Testis (tissue), 3 donors: ENCODE data around the gene NPHP4. TPM values are rescaled to one million over a fixed set of nuclear protein-coding genes. Genes with fewer than 3 reads are reported as not detected.

Source experiments
- DNase-seq: peaks from one replicate; pipeline ENCODE4 v3.0.0-alpha.2; 2019
- H3K27ac ChIP-seq, 2 donors: fragments of 200-600 bp; sonication (generic); one replicate each; pipeline ENCODE4 v1.5.1; 2019
- H3K27me3 ChIP-seq: fragments of 200-600 bp; sonication (generic); one replicate; pipeline ENCODE4 v1.5.1; 2019
- H3K36me3 ChIP-seq: fragments of 200-600 bp; sonication (generic); one replicate; pipeline ENCODE4 v1.5.1; 2017; ENCODE audit warnings: low read depth; ENCODE audit errors: missing control alignments
- H3K4me1 ChIP-seq: fragments of 200-600 bp; sonication (generic); one replicate; pipeline ENCODE4 v1.5.1; 2019
- H3K4me3 ChIP-seq, 2 donors: fragments of 200-600 bp; sonication (generic); one replicate each; pipeline ENCODE4 v1.5.1; 2017 to 2019
- H3K9me3 ChIP-seq: fragments of 200-600 bp; sonication (generic); one replicate; pipeline ENCODE4 v1.5.1; 2017
- POLR2A ChIP-seq: fragments of 450-650 bp; IDR thresholded peaks from one replicate; pipeline ENCODE4 v1.6.1; 2017; ENCODE audit warnings: antibody characterized with exemption, mild to moderate bottlenecking, moderate library complexity
- WGBS, 2 donors: methylation state at CpG; one replicate each; pipeline ENCODE4 v1.1.5; 2018; 5-methylcytosine and 5-hydroxymethylcytosine counted together
- intact Hi-C: fragments of 100-400 bp; cut with DNase I; formaldehyde crosslinking; loops from one replicate; pipeline ENCODE4 v1.15.1; 2023; ENCODE audit warnings: low total_unique reads
- polyA plus RNA-seq: library from polyadenylated mRNA; stranded (reverse); fragments of 350-450 nt; fragmentation: Illumina TruSeq; extraction: RNeasy Lipid Tissue Mini Kit (QIAGEN cat#74804); gene quantifications from one replicate; pipeline ENCODE4 v1.2.3, GENCODE V29; 2014; ENCODE audit warnings: low read depth, low replicate concordance; ENCODE audit not compliant: insufficient read depth
- total RNA-seq, 2 donors: library from RNA; depleted of rRNA; stranded (reverse); fragments of >200 nt; gene quantifications; one replicate each; pipeline ENCODE4 v1.2.3, GENCODE V29; 2016
- TF ChIP-seq, protein P1 (sequence below), 3 experiments: fragments of 450-650 bp in 2 of 3; fragments of 200-600 bp in 1 of 3; sonication (generic) in 1 of 3; IDR thresholded peaks; one replicate each; pipeline ENCODE4 v1.5.1; 2016 to 2019; ENCODE audit warnings: antibody characterized with exemption in 3 of 3, mild to moderate bottlenecking in 2 of 3, moderate library complexity in 1 of 3

NPHP4 gene
- total and polyA plus RNA-seq, 3 donors from 2014 or later: 26.3 to 65.9 (median 49.4) TPM

DNA sequence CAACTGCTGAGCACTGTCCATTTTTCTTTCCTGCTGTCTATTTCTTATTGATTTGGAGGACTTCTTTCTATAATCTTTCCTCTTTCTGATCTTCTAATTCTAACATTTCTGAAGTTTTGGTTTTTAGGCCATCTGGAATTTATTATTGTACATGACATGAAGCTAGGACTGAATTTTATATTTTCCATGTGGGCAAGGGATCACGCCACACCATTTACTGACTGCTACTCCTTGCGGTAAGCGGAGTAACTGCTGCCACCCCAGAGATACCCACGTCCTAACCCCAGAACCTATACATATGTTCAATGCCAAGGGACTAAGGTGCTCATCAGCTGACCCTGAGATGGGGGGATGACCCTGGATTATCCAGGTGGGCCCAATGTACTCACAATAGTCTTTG, 70.6 kb downstream of the NPHP4 start:
- Histone ChIP-seq H3K4me3 (no peak overlapping the region), H3K9me3 (no peaks in the 10 kb centered on the region), H3K27me3 (no peaks in the 10 kb centered on the region), H3K36me3 (no peaks in the 10 kb centered on the region), H3K4me1 (no peaks in the 10 kb centered on the region), H3K27ac (no peak overlapping the region)
- DNase-seq: no peak
- intact Hi-C loops: no loop called here
- TF ChIP-seq, protein P1, sequence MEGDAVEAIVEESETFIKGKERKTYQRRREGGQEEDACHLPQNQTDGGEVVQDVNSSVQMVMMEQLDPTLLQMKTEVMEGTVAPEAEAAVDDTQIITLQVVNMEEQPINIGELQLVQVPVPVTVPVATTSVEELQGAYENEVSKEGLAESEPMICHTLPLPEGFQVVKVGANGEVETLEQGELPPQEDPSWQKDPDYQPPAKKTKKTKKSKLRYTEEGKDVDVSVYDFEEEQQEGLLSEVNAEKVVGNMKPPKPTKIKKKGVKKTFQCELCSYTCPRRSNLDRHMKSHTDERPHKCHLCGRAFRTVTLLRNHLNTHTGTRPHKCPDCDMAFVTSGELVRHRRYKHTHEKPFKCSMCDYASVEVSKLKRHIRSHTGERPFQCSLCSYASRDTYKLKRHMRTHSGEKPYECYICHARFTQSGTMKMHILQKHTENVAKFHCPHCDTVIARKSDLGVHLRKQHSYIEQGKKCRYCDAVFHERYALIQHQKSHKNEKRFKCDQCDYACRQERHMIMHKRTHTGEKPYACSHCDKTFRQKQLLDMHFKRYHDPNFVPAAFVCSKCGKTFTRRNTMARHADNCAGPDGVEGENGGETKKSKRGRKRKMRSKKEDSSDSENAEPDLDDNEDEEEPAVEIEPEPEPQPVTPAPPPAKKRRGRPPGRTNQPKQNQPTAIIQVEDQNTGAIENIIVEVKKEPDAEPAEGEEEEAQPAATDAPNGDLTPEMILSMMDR (IDR thresholded peaks at IDR 0.05): no peak
- 93 to 99% methylated on average over 4 of the region's 4 CpGs for WGBS, 2 donors

DNA sequence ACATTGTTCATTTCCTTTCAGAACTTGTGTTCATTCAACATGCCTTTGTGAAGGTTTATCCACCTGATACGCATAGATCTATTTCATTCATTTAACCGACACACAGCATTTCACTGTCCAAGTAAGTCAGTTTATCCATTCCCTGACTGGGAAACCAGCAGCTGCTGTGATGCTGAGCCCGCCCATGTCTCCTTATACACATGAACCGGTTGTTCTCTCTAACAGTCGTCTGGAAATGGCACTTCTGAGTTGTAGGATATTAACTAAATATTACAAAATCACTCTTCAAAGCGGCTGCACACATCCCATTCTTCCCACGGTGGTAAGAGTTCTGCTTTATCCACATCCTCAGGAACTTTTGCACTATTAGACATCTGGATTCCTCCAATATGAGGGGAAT, 71.1 kb downstream of the NPHP4 start:
- H3K4me3 ChIP-seq: no peak overlapping the region
- no peaks in the 10 kb centered on the region for H3K4me1 ChIP-seq
- H3K27ac ChIP-seq: no peak overlapping the region
- 89 to 93% methylated on average over 7 of the region's 7 CpGs for WGBS, 2 donors
- no peak for TF ChIP-seq POLR2A
- TF ChIP-seq, protein P1 (IDR thresholded peaks at IDR 0.05): no peak
- no peaks in the 10 kb centered on the region for H3K9me3 ChIP-seq
- no peaks in the 10 kb centered on the region for H3K27me3 ChIP-seq
- H3K36me3 ChIP-seq: no peaks in the 10 kb centered on the region
- DNase-seq: no peak
- intact Hi-C loops: no loop called here

DNA sequence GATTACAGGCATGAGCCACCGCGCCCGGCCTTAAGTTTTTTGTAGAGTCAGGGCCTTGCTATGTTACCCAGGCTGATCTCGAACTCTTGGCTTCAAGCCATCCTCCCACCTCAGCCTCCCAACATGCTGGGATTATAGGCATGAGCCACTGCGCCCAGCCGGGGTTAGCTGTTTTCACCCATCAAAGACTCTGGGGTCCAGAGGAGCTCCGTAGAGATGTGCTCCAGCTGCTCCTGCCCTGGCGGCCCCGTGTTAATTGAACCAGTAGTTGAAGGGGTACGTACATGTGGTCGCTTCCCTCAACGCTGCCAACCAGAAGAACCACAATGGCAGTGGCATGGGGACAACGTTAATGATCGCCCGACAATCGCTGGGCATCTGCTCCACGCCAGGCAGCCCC, 72.0 kb downstream of the NPHP4 start:
- Histone ChIP-seq H3K27ac (no peak overlapping the region), H3K9me3 (no peaks in the 10 kb centered on the region), H3K4me3 (no peak overlapping the region), H3K36me3 (no peaks in the 10 kb centered on the region), H3K4me1 (no peaks in the 10 kb centered on the region), H3K27me3 (no peaks in the 10 kb centered on the region)
- no peak for DNase-seq
- intact Hi-C loops: no loop called here
- no peak for TF ChIP-seq POLR2A
- TF ChIP-seq, protein P1 (IDR thresholded peaks at IDR 0.05): no peak
- 94 to 95% methylated on average over 17 of the region's 17 CpGs for WGBS, 2 donors

DNA sequence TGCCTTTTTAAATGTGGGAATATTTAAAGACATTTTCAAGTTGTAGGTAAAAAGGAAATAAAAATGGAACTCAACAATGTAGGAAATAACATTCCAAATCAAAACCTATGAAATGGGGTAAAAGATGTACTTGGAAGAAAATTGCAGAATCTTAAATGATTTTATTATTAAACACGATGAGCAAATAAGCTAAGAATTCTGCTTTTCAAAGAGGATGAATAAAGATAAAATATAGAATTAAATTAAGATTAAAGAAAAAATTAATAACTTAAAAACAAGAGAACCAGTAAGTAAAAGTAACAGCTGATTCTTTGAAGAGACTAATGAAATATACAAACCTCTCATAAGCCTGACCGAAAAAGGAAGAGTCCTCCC, 74.0 kb downstream of the NPHP4 start:
- Histone ChIP-seq H3K36me3 (no peaks in the 10 kb centered on the region), H3K9me3 (no peaks in the 10 kb centered on the region), H3K27ac (no peak overlapping the region), H3K4me3 (no peak overlapping the region), H3K4me1 (no peaks in the 10 kb centered on the region), H3K27me3 (no peaks in the 10 kb centered on the region)
- intact Hi-C loops: no loop called here
- no peak for DNase-seq
- WGBS, 2 donors: 44 to 77% methylated on average over 2 of the region's 2 CpGs
- TF ChIP-seq POLR2A: no peak
- TF ChIP-seq, protein P1 (IDR thresholded peaks at IDR 0.05): no peak

DNA sequence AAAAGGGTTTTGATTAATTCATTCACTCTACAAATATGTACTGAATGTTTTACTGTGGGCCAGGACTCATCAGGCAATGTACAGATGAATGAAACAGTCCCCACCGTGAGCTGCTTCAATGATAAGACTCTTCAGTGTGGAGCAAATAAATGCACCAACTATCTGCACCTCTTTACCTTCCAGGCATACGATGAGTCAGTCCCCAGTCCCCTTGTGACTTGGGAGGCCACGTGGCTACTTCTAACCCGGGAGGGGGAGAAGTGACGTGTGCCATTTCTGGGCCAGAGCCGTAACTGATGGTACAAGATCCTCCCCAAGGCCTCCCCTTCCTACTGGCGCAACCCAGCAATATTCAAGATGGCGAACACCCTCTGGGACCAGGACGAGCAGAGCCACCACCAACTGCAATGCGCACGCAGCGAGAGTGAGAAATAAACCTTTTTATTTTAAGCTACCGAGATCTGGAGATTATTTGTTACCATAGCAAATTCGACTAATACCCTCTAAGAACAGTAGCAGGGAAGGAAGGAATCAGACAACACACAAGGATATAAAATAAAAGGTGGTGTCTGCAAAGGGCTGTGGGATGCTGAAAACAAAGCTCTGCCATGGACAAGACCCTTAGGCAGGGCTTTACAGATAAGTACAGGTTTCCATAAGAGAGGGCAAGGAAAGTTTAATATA, 74.5 kb downstream of the NPHP4 start:
- TF ChIP-seq, protein P1 (IDR thresholded peaks at IDR 0.05): no peak
- no peak for TF ChIP-seq POLR2A
- Histone ChIP-seq H3K4me3 (no peak overlapping the region), H3K4me1 (no peaks in the 10 kb centered on the region), H3K36me3 (no peaks in the 10 kb centered on the region), H3K27ac (no peak overlapping the region), H3K27me3 (no peaks in the 10 kb centered on the region), H3K9me3 (no peaks in the 10 kb centered on the region)
- 91 to 95% methylated on average over 13 to 14 of the region's 14 CpGs for WGBS, 2 donors
- intact Hi-C loops: no loop called here
- no peak for DNase-seq
